HepG2 (cell line): ENCODE results near the gene UBQLN4. TPM values are rescaled to one million over a fixed set of nuclear protein-coding genes. Genes with fewer than 3 reads are reported as not detected.
A peak's percentile ranks its signal among the peaks of the same experiment; 100 is the strongest.

ENCODE experiments used
- ATAC-seq: fragments of 200-7000 bp; cut with Tn5 transposase; 3 replicates; pipeline ENCODE4 v1.9.1; 2020; ENCODE audit warnings: mild to moderate bottlenecking, moderate library complexity
- BruUV-seq: library from RNA; stranded (reverse); fragments of 400-500 nt; replicated peaks from 2 replicates; lab custom pipeline; 2021; lab: Mats Ljungman, UMichigan
- CTCF ChIA-PET: fragments of 300-600 bp; formaldehyde crosslinking; extraction: SDS; loops from one replicate; lab custom pipeline; 2021; ENCODE audit warnings: low total read pairs, inconsistent platforms, low intra/inter-chr PET ratio; lab: Yijun Ruan, JAX
- POLR2A ChIA-PET: fragments of 350-600 bp; sonication (Branson Sonifier 250); formaldehyde crosslinking; loops from one replicate; lab custom pipeline; 2020; ENCODE audit warnings: antibody characterized with exemption, inconsistent platforms; lab: Yijun Ruan, JAX
- DNase-seq: peaks from one replicate; pipeline ENCODE4 v3.0.0-alpha.2; 2015; ENCODE audit warnings: low spot score
- FAIRE-seq: peaks from 3 replicates; lab custom pipeline; 2011; peaks lifted over from hg19 to GRCh38; lab: Jason Lieb, UNC
- H2AFZ ChIP-seq: one replicate; pipeline ENCODE4 v1.6.1; 2011; ENCODE audit warnings: low read length, inconsistent platforms
- H3K27ac ChIP-seq: fragments of 300-600 bp; 3 replicates; pipeline ENCODE4 v1.8.0; 2011; ENCODE audit warnings: mixed run types, mild to moderate bottlenecking, mixed read lengths, low read length, inconsistent platforms; ENCODE audit not compliant: insufficient read depth; ENCODE audit errors: extremely low read length
- H3K27me3 ChIP-seq, 2 experiments: fragments of 200-600 bp in 1 of 2; 2 replicates in 1 of 2; 3 replicates in 1 of 2; pipeline versions ENCODE4 v1.6.0 to v1.8.0; 2011; ENCODE audit warnings: low read length in 2 of 2, mild to moderate bottlenecking in 2 of 2, moderate library complexity in 2 of 2, inconsistent platforms in 1 of 2; ENCODE audit not compliant: insufficient read depth in 2 of 2, control insufficient read depth in 1 of 2
- H3K36me3 ChIP-seq, 2 experiments: fragments of 200-600 bp in 1 of 2; replicated peaks in 1 of 2; 2 replicates in 1 of 2; 3 replicates in 1 of 2; pipeline versions ENCODE4 v1.5.1 to v1.8.0; 2011; ENCODE audit warnings: low read length in 2 of 2, inconsistent platforms in 1 of 2; ENCODE audit not compliant: insufficient read depth in 2 of 2, control insufficient read depth in 1 of 2
- H3K4me1 ChIP-seq: 2 replicates; pipeline ENCODE4 v1.5.1; 2012; ENCODE audit warnings: low read length, inconsistent platforms; ENCODE audit not compliant: insufficient read depth
- H3K4me2 ChIP-seq: 2 replicates; pipeline ENCODE4 v1.6.0; 2011; ENCODE audit warnings: low read depth, low read length, inconsistent platforms
- H3K4me3 ChIP-seq, 3 experiments: fragments of 200-600 bp in 1 of 3; sonication (generic), shearing (Covaris generic) in 1 of 3; replicated peaks in 1 of 3; 2 replicates each; pipeline ENCODE4 v1.5.1; 2011 to 2016; ENCODE audit warnings: low read length in 3 of 3, inconsistent platforms in 2 of 3, low read depth in 2 of 3, mild to moderate bottlenecking in 2 of 3, control low read depth in 1 of 3, mixed read lengths in 1 of 3; ENCODE audit not compliant: insufficient read depth in 1 of 3
- H3K79me2 ChIP-seq: one replicate; pipeline ENCODE4 v1.6.1; 2011; ENCODE audit warnings: low read length, inconsistent platforms; ENCODE audit not compliant: insufficient read depth
- H3K9ac ChIP-seq: 2 replicates; pipeline ENCODE4 v1.6.0; 2011; ENCODE audit warnings: mild to moderate bottlenecking, low read depth, low read length, inconsistent platforms; ENCODE audit not compliant: insufficient read depth
- H3K9me3 ChIP-seq: 2 replicates; pipeline ENCODE4 v1.5.1; 2012; ENCODE audit warnings: mild to moderate bottlenecking, low read length
- H4K20me1 ChIP-seq: 2 replicates; pipeline ENCODE4 v1.6.0; 2011; ENCODE audit warnings: inconsistent platforms, mild to moderate bottlenecking, low read length, moderate library complexity; ENCODE audit not compliant: insufficient read depth
- AKAP8 ChIP-seq: sonication (generic); formaldehyde crosslinking; IDR thresholded peaks from 2 replicates; pipeline ENCODE4 v1.5.1; 2020; ENCODE audit warnings: mild to moderate bottlenecking, missing genetic modification reagents
- NFE2L2 ChIP-seq: fragments of 150-350 bp; IDR thresholded peaks from 2 replicates; pipeline ENCODE4 v1.6.1; 2014; ENCODE audit warnings: low read length
- POGZ ChIP-seq: sonication (generic); formaldehyde crosslinking; IDR thresholded peaks from 2 replicates; pipeline ENCODE4 v1.4.0; 2020; ENCODE audit warnings: mild to moderate bottlenecking, missing genetic modification reagents
- ZMYM4 ChIP-seq: sonication (generic); formaldehyde crosslinking; IDR thresholded peaks from 2 replicates; pipeline ENCODE4 v1.8.1; 2023; ENCODE audit warnings: mild to moderate bottlenecking, missing genetic modification reagents
- ZNF326 ChIP-seq: sonication (generic); formaldehyde crosslinking; IDR thresholded peaks from 2 replicates; pipeline ENCODE4 v1.4.0; 2020; ENCODE audit warnings: missing genetic modification reagents, borderline replicate concordance
- WGBS: methylation state at CpG from one replicate; pipeline ENCODE4 v1.1.6; 2017; ENCODE audit warnings: low lambda C conversion rate; 5-methylcytosine and 5-hydroxymethylcytosine counted together
- in situ Hi-C: cut with HindIII; loops from 2 replicates; pipeline ENCODE4 v1.10.0; 2017; ENCODE audit warnings: low pct_unique_long_range_greater_than_20kb; ENCODE audit not compliant: extremely low pct_ligation_motif_present
- intact Hi-C: fragments of 100-400 bp; cut with micrococcal nuclease; formaldehyde crosslinking; loops from one replicate; pipeline ENCODE4 v1.10.0; 2022; ENCODE audit not compliant: unreplicated experiment
- polyA plus RNA-seq, 8 experiments: library from polyadenylated mRNA; depleted of rRNA in 3 of 8; stranded (reverse) in 7 of 8; unstranded in 1 of 8; fragments of >200 nt; fragmentation: Illumina TruSeq in 4 of 8; extraction: Trizol in 4 of 8; gene quantifications; 2 replicates each; pipeline versions ENCODE4 v1.2.1 to v1.2.3, GENCODE V29; 2011 to 2016; ENCODE audit warnings: low read depth in 4 of 8, missing spikeins in 1 of 8, mixed read lengths in 1 of 8; ENCODE audit not compliant: insufficient read depth in 1 of 8
- total RNA-seq, 5 experiments: library from RNA; depleted of rRNA; stranded (reverse); fragments of >200 nt; fragmentation: Illumina TruSeq; extraction: Trizol; gene quantifications; 2 replicates each; pipeline ENCODE4 v1.2.3, GENCODE V29; 2016; ENCODE audit warnings: low read depth in 1 of 5

Gene UBQLN4
- total and polyA plus RNA-seq, 2 of the 13 experiments (the other 11 are each of a cell fraction or from before 2014, with no cell fraction given) = 31.5 to 39.8 TPM

GRCh38 chr1:156098784-156099183 is 45.2 kb upstream of the UBQLN4 start:
- 86% methylated on average over 2 of the region's 2 CpGs for WGBS
- POLR2A ChIA-PET = interaction anchor here (3.0 to 11.0 kb wide), 3 partner anchors 16 to 30 kb away, joined by 11 to 113 read pairs (median 14); partner anchors contain the start of gene LMNA

DNA sequence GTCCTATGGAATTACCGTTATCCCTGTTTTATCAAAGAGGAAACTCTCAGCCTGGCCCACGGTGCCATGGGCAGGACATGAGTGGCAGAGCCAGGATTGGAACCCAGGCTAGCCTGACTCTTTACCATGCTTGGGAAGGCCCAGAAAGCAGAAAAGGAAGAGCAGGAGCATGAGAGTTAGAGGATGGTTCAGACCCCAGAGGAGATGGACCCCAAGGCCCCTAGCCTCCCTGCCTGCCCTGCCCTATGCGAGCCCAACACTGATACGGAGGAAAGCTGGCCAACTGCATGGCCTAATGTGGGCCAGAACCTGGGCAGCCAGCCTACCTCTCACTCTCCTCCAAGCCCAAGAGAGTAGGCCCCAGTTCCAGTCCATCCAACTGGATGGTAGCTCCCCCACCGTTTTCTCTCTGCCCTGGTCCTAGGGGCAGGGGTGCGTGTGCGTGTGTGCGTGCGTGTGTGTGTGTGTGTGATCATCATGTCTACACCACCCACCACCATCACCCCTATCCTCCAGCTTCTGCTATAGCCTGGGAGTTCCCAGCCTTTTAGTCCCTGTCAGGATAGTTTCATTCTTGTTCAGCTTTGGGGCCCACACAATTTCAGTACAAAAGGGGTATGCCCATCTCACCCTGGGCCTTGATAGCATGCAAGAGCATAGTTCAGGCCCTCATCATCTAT is 44.0 kb upstream of the UBQLN4 start:
- BruUV-seq = no TSS peak
- DNase-seq = no peak
- Histone ChIP-seq H3K36me3 (peaks cover 2% of the 10 kb centered on the region in 2 experiments; a peak in 1 of 5 replicates), H3K27ac (no peak overlapping the region), H2AFZ (no peak overlapping the region), H3K4me3 (no peak overlapping the region), H3K9ac (no peak overlapping the region), H3K27me3 (no peaks in the 10 kb centered on the region), H3K4me1 (peaks cover 69% of the 10 kb centered on the region), H3K4me2 (no peak overlapping the region), H4K20me1 (no peaks in the 10 kb centered on the region), H3K79me2 (no peaks in the 10 kb centered on the region), H3K9me3 (no peaks in the 10 kb centered on the region)
- in situ Hi-C loops = loop anchor here (5.0 kb wide), 1 partner anchor 35 kb away; no protein-coding TSS in a partner anchor
- ChIA-PET POLR2A (interaction anchor here (0.8 to 11.0 kb wide), 7 partner anchors 7 to 31 kb away, joined by 3 to 113 read pairs (median 11); partner anchors contain the start of gene LMNA), CTCF (interaction anchor here (5.0 kb wide), 1 partner anchor 33 kb away, joined by 92 read pairs; no protein-coding TSS in a partner anchor)
- no peak for ATAC-seq
- WGBS = 96% methylated on average over 7 of the region's 9 CpGs
- peak; percentile 58; the same call in 1 of the 2 replicates for TF ChIP-seq AKAP8 (CRISPR knock-in tag)
- no peak for TF ChIP-seq ZMYM4 (CRISPR knock-in tag)
- FAIRE-seq = no peak
- intact Hi-C loops = no loop called here

More at GRCh38 chr1:156098784-156099183, 45.2 kb upstream of the UBQLN4 start:
- H3K4me1 ChIP-seq = peaks cover 81% of the 10 kb centered on the region
- no peak for DNase-seq
- CTCF ChIA-PET = no interaction called here
- no peaks in the 10 kb centered on the region for H3K79me2 ChIP-seq
- no peak overlapping the region for H2AFZ ChIP-seq
- H3K4me2 ChIP-seq = no peak overlapping the region
- no peaks in the 10 kb centered on the region for H4K20me1 ChIP-seq
- TF ChIP-seq NFE2L2 = no peak
- no peak for TF ChIP-seq POGZ
- TF ChIP-seq ZNF326 = no peak
- H3K4me3 ChIP-seq = no peak overlapping the region
- no peaks in the 10 kb centered on the region for H3K27me3 ChIP-seq
- no peak for ATAC-seq
- no peak for FAIRE-seq
- peak overlapping the region; percentile 3 for H3K27ac ChIP-seq
- in situ Hi-C loops (loop anchor here (5.0 kb wide), 1 partner anchor 34 kb away; no protein-coding TSS in a partner anchor), intact Hi-C loops (no loop called here)
- no peaks in the 10 kb centered on the region for H3K9me3 ChIP-seq
- H3K36me3 ChIP-seq = peaks cover 2% of the 10 kb centered on the region in 2 experiments; a peak in 1 of 5 replicates
- H3K9ac ChIP-seq = peak overlapping the region; percentile 6; the same call in 1 of the 2 replicates
- BruUV-seq = no TSS peak
